ENCODE measurements around the gene RBM15B. TPM values are rescaled to one million over a fixed set of nuclear protein-coding genes. Genes with fewer than 3 reads are reported as not detected.
"Not testable (repeated sequence)": the region's sequence is repeated elsewhere in the genome, so short reads cannot be mapped to it uniquely, and the experiment has no call there.

Gene RBM15B
- total and polyA plus RNA-seq, 5 donors: 8.7 to 19.6 (median 15.4) TPM

DNA sequence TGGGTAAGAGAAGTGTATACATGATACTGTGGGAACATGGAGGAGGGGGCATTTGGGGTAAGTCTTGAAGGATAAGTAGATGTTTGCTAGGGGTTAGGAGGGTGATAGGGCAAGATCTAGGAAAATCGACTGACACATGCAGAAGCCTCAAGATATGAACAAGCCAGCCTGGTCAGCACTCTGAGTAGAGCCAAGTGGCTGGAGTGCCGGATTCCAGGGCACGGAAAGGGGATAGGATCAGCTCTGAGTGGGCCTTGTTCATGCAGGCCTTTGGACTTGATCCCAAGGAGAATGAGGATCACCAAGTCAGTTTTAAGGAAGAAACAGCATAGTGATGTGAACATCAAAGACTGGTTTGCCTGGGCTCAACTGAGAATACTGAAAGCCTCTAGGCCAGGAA is 30.3 kb upstream of the RBM15B start:
- ATAC-seq (no peak), DNase-seq (no peak)
- 80% methylated on average over 3 of the region's 3 CpGs for WGBS
- no peaks in the 10 kb centered on the region for H3K9me3 ChIP-seq (ENCODE audit: control insufficient read depth, low read length)
- no peaks in the 10 kb centered on the region for H3K4me1 ChIP-seq (ENCODE audit: control insufficient read depth, insufficient read depth, low read length)
- intact Hi-C loops (cut with DNase I): loop anchor here in 1 of 4 donors (10.0 kb wide), 1 partner anchor 256 kb away; no protein-coding TSS in a partner anchor
- H3K4me3 ChIP-seq (ENCODE audit: low read length): no peak overlapping the region
- H3K27me3 ChIP-seq (ENCODE audit: control insufficient read depth, insufficient read depth): no peaks in the 10 kb centered on the region
- no peak overlapping the region for H3K27ac ChIP-seq (ENCODE audit: low read length)

DNA sequence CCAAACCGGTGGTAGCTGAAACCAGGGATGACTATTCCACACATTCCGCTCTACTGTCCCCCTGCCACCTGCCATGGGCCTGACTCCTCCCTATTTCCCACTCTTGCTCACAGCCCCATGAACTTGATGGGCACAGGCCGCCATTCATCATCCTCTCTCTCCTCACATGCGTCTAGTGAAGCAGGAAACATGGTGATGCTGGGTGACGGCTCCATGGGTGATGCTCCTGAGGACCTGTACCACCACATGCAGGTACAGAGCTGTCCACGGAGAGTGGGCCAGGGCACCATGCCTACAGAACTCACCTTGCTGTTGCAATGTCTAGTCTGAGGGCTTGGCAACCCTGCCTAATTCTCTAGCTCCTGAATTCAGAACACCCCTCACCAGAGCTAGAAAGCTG is 29.3 kb upstream of the RBM15B start:
- no peak overlapping the region for H3K4me3 ChIP-seq (ENCODE audit: low read length)
- no peaks in the 10 kb centered on the region for H3K4me1 ChIP-seq (ENCODE audit: control insufficient read depth, insufficient read depth, low read length)
- intact Hi-C loops (cut with DNase I): loop anchor here in 1 of 4 donors (10.0 kb wide), 1 partner anchor 257 kb away; no protein-coding TSS in a partner anchor
- no peaks in the 10 kb centered on the region for H3K9me3 ChIP-seq (ENCODE audit: control insufficient read depth, low read length)
- WGBS: 89% methylated on average over 6 of the region's 6 CpGs
- H3K27ac ChIP-seq (ENCODE audit: low read length): no peak overlapping the region
- DNase-seq (no peak), ATAC-seq (no peak)
- H3K27me3 ChIP-seq (ENCODE audit: control insufficient read depth, insufficient read depth): no peaks in the 10 kb centered on the region

DNA sequence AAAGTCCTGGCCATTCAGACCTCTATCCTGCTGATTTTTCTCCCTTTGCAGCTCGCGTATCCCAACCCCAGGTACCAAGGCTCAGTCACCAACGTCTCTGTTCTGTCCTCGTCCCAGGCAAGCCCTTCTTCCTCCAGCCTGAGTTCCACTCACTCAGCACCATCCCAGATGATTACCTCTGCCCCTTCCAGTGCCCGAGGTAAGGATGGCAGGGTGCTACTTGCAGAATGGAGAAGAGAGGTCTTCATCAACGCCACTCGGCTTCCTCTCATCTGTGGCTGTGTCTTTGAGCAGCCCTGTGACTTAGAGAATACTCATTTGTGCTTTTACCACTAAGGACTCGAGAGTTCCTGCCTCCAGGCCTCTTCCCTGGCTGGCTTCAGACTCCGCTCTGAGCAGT is 28.6 kb upstream of the RBM15B start:
- 83% methylated on average over 9 of the region's 9 CpGs for WGBS

DNA sequence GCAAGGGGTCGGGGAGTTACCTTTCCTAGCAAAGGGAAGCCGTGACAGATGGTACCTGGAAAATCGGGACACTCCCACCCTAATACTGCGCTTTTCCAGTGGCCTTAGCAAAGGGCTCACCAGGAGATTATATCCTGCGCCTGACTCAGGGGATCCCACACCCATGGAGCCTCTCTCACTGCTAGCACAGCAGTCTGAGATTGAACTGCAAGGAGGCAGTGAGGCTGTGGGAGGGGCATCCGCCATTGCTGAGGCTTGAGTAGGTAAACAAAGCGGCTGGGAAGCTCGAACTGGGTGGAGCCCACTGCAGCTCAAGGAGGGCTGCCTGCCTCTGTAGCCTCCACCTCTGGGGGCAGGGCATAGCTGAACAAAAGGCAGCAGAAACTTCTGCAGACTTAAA is 22.8 kb upstream of the RBM15B start:
- intact Hi-C loops (cut with DNase I): loop anchor here in 1 of 4 donors (10.0 kb wide), 1 partner anchor 263 kb away; no protein-coding TSS in a partner anchor
- not testable (repeated sequence) for ATAC-seq

More for the DNA sequence above, 28.6 kb upstream of the RBM15B start:
- intact Hi-C loops (cut with DNase I): loop anchor here in 1 of 4 donors (10.0 kb wide), 1 partner anchor 258 kb away; no protein-coding TSS in a partner anchor
- Histone ChIP-seq H3K27me3 (ENCODE audit: control insufficient read depth, insufficient read depth) (no peaks in the 10 kb centered on the region), H3K27ac (ENCODE audit: low read length) (no peak overlapping the region), H3K4me3 (ENCODE audit: low read length) (no peak overlapping the region), H3K9me3 (ENCODE audit: control insufficient read depth, low read length) (no peaks in the 10 kb centered on the region), H3K4me1 (ENCODE audit: control insufficient read depth, insufficient read depth, low read length) (no peaks in the 10 kb centered on the region)
- ATAC-seq: no peak
- no peak for DNase-seq

DNA sequence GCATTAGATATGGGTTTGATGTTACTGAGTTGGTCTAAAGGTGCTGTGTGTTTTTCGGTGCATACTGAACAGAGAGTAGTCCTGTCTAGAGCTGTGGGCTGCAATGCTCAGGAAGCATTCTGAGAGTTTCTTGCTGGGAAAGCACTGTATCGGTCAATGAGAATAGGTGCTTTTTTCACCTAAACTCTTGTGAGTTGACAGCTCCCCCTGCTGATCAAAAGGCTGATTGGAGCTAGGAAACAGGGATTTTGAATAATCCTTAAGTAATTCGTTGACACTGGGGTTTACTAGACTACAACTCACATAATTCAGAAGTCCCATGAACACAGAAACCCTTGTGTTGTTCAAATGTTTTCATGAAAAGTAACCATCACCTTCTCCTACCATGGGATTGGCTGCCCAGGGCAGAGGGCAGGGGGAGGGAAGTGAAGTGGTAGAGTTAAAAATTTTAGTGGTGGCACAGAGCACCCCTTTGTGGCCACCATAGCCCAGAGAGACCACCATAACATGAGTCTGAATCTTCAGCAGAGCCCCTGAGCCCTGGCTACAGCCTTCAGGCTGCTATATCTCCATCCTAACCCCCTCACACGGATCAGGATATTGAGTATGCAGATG is 19.0 kb upstream of the RBM15B start:
- intact Hi-C loops (cut with DNase I): loop anchor here in 2 of 4 donors (2.0 to 5.0 kb wide), 2 partner anchors 755 kb away; partner anchors contain the start of gene MAPKAPK3 (in 2 of the 2)
- H3K4me3 ChIP-seq (ENCODE audit: low read length): no peak overlapping the region
- ATAC-seq: peak; percentile 22 to 34
- H3K9me3 ChIP-seq (ENCODE audit: control insufficient read depth, low read length): no peaks in the 10 kb centered on the region
- H3K27ac ChIP-seq (ENCODE audit: low read length): no peak overlapping the region
- H3K27me3 ChIP-seq (ENCODE audit: control insufficient read depth, insufficient read depth): no peaks in the 10 kb centered on the region
- 25% methylated on average over 4 of the region's 4 CpGs for WGBS
- no peak for DNase-seq
- no peaks in the 10 kb centered on the region for H3K4me1 ChIP-seq (ENCODE audit: control insufficient read depth, insufficient read depth, low read length)

More for the DNA sequence above, 22.8 kb upstream of the RBM15B start:
- not testable (repeated sequence) for H3K27me3 ChIP-seq (ENCODE audit: control insufficient read depth, insufficient read depth); H3K4me1 ChIP-seq (ENCODE audit: control insufficient read depth, insufficient read depth, low read length); DNase-seq; H3K9me3 ChIP-seq (ENCODE audit: control insufficient read depth, low read length); H3K4me3 ChIP-seq (ENCODE audit: low read length); H3K27ac ChIP-seq (ENCODE audit: low read length)
- WGBS: 88% methylated on average over 8 of the region's 8 CpGs

DNA sequence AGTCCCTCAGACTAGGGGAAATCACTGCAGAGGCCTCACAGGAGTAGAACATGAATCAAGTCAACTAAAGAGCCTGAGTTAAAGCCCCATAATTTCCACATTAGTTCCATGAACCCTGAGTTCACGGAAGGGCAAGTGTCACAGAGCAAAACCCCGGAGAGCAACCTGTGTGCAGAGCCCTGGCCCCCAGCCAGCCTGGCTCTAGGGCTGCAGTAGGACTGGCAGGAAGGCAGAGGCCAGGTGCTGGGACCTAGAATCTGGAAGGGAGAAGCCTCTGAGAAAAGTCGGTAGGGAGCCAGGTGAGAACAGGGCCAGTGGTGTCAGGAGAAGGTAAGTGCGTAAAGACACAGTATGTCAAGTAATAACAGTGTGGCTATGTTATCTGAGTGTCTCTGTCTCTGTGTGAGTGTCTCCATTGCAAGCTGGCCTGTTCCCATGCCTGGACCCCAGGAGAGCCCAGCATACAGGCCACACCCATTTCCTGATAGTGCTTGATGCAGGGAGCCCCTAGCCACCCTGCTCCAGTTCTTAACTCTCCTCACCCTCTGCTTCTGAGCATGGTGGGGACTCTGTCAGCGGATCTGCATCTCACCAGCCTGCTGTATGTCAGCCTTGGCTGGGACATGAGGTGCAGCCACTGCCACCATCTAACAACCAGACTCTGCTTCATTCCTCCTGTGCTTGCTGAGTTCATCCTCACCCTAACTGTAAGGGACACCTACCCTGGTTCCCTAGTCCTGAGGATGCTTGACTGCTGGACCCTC is 17.2 kb upstream of the RBM15B start:
- WGBS: 84% methylated on average over 5 of the region's 5 CpGs
- no peak overlapping the region for H3K27ac ChIP-seq (ENCODE audit: low read length)
- DNase-seq (no peak), ATAC-seq (no peak)
- intact Hi-C loops (cut with DNase I): loop anchor here in 2 of 4 donors (2.0 to 5.0 kb wide), 2 partner anchors 757 kb away; partner anchors contain the start of gene MAPKAPK3 (in 2 of the 2)
- H3K9me3 ChIP-seq (ENCODE audit: control insufficient read depth, low read length): no peaks in the 10 kb centered on the region
- no peaks in the 10 kb centered on the region for H3K27me3 ChIP-seq (ENCODE audit: control insufficient read depth, insufficient read depth)
- no peak overlapping the region for H3K4me3 ChIP-seq (ENCODE audit: low read length)
- H3K4me1 ChIP-seq (ENCODE audit: control insufficient read depth, insufficient read depth, low read length): no peaks in the 10 kb centered on the region

DNA sequence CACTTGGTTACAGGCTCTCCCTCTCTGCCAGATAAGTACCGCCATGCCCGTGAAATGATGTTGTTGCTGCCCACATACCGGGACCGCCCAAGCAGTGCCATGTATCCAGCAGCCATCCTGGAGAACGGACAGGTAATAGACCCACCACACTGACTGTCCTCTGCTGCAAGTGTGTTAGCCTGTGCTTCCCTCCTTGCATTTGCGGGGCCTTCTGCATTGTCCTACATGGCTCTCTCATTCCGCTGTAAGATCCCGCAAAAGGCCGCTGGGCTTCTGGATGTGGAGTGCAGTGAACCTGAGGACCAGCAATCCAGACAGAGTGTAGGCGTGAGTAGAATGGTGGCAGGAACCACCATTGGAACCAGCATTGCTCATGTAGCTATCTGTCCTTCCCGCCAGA is 16.6 kb upstream of the RBM15B start:
- no peak overlapping the region for H3K27ac ChIP-seq (ENCODE audit: low read length)
- H3K9me3 ChIP-seq (ENCODE audit: control insufficient read depth, low read length): no peaks in the 10 kb centered on the region
- ATAC-seq (no peak), DNase-seq (no peak)
- no peaks in the 10 kb centered on the region for H3K4me1 ChIP-seq (ENCODE audit: control insufficient read depth, insufficient read depth, low read length)
- H3K4me3 ChIP-seq (ENCODE audit: low read length): no peak overlapping the region
- H3K27me3 ChIP-seq (ENCODE audit: control insufficient read depth, insufficient read depth): no peaks in the 10 kb centered on the region
- intact Hi-C loops (cut with DNase I): loop anchor here in 1 of 4 donors (5.0 kb wide), 1 partner anchor 757 kb away; the partner anchor contains the start of gene MAPKAPK3
- WGBS: 92% methylated on average over 11 of the region's 11 CpGs

DNA sequence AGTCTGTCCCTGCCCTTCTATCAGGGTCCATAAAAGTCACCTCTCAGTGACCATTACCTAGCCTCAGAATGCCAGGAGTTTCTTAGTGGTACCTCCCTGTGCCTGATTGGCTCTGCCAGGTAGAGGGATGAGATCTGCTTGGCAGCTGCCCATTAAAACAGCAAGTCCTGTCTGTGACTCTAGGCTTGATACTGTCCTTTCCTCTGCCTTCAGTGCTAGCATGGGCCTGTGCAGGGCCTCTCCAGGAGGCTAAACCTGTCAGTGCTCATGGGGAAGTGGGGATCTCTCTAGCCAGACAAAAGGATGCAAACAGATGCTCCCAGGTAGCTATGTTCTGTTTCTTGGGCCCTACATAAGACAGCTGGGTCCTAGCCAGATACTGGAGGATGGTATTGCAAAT is 15.9 kb upstream of the RBM15B start:
- no peak for DNase-seq
- Histone ChIP-seq H3K4me3 (ENCODE audit: low read length) (no peak overlapping the region), H3K9me3 (ENCODE audit: control insufficient read depth, low read length) (no peaks in the 10 kb centered on the region), H3K4me1 (ENCODE audit: control insufficient read depth, insufficient read depth, low read length) (no peaks in the 10 kb centered on the region), H3K27me3 (ENCODE audit: control insufficient read depth, insufficient read depth) (no peaks in the 10 kb centered on the region), H3K27ac (ENCODE audit: low read length) (no peak overlapping the region)
- ATAC-seq: no peak
- intact Hi-C loops (cut with DNase I): no loop called here

DNA sequence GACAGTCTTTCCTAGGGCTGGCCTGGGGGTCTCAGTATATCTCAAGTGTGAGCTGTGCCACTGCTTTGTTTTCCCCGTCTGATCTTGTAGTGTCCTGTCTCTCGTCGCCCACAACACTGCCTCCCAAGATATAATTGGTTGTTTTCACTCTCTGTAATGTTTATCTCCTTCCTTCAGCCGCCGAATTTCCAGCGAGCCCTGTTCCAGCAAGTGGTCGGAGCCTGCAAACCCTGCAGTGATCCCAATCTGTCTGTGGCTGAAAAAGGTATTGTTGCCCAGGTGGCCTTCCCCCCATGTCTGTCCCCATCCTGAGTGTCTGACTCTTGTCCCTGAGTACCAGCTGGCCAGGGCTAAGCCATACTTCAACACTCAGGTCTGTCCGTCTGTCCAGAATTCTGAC is 15.5 kb upstream of the RBM15B start:
- DNase-seq (no peak), ATAC-seq (no peak)
- H3K27me3 ChIP-seq (ENCODE audit: control insufficient read depth, insufficient read depth): no peaks in the 10 kb centered on the region
- H3K4me3 ChIP-seq (ENCODE audit: low read length): no peak overlapping the region
- no peaks in the 10 kb centered on the region for H3K9me3 ChIP-seq (ENCODE audit: control insufficient read depth, low read length)
- WGBS: 61% methylated on average over 8 of the region's 8 CpGs
- no peaks in the 10 kb centered on the region for H3K4me1 ChIP-seq (ENCODE audit: control insufficient read depth, insufficient read depth, low read length)
- no peak overlapping the region for H3K27ac ChIP-seq (ENCODE audit: low read length)
- intact Hi-C loops (cut with DNase I): no loop called here

DNA sequence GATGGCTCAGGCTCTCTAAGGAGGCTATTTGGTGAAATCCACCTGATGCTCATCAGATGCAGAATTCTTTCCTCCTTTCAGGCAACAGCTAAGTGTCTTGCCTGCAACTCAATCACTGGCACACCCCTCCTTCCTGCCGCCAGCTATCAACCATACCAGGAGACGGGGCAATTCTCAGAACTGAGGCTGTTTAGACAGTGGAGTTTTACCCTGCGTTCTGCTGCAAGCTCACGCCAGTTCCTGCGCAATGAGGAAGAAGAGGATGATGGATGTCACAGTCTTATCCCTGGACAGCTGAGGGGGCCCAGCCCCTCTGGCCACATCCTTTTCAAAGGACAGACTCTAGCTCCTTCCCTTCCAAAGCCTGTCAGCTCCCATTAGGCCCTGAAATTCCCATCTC is 13.0 kb upstream of the RBM15B start:
- DNase-seq (no peak), ATAC-seq (no peak)
- H3K4me1 ChIP-seq (ENCODE audit: control insufficient read depth, insufficient read depth, low read length): no peaks in the 10 kb centered on the region
- whole genome bisulfite sequencing: 70% methylated on average over 5 of the region's 5 CpGs
- no peaks in the 10 kb centered on the region for H3K9me3 ChIP-seq (ENCODE audit: control insufficient read depth, low read length)
- no peaks in the 10 kb centered on the region for H3K27me3 ChIP-seq (ENCODE audit: control insufficient read depth, insufficient read depth)
- no peak overlapping the region for H3K4me3 ChIP-seq (ENCODE audit: low read length)
- H3K27ac ChIP-seq (ENCODE audit: low read length): no peak overlapping the region
- intact Hi-C loops (cut with DNase I): no loop called here

DNA sequence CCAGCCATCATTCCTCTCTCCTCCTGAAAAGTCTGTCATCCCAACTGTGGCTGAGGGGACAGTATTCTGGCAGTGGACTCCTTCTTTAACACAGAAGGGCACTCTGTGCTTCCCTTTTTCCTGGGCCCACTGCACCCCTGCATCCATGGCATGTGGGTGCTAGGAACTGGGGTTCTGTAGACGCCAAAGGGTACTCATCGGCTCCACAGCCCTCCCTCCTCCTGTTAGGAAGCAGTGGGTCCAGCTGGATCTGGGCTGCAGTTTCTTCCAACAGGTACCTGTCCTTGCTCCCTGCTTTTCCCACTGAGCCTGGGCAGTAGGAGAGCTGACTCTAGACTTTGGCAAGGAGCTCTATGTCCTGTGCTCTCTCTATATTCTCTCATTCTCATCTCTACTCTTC is 12.4 kb upstream of the RBM15B start:
- DNase-seq (no peak), ATAC-seq (no peak)
- Histone ChIP-seq H3K9me3 (ENCODE audit: control insufficient read depth, low read length) (no peaks in the 10 kb centered on the region), H3K27me3 (ENCODE audit: control insufficient read depth, insufficient read depth) (no peaks in the 10 kb centered on the region), H3K4me1 (ENCODE audit: control insufficient read depth, insufficient read depth, low read length) (no peaks in the 10 kb centered on the region), H3K4me3 (ENCODE audit: low read length) (no peak overlapping the region), H3K27ac (ENCODE audit: low read length) (no peak overlapping the region)
- intact Hi-C loops (cut with DNase I): no loop called here
- whole genome bisulfite sequencing: 93% methylated on average over 2 of the region's 2 CpGs

Measured in right cardiac atrium (tissue), 5 donors.